Activated CD4-positive, alpha-beta T cell treated with anti-CD3 and anti-CD28 coated beads, Interleukin-2, amount 10 ng/mL, durations not matched to agents 7 days and 5 days (primary cell): Measurements from ENCODE around the gene GAMT. TPM values are rescaled to one million over a fixed set of nuclear protein-coding genes. Genes with fewer than 3 reads are reported as not detected.

ENCODE experiments used
- CTCF ChIA-PET: fragments of 350-600 bp; sonication (Branson Sonifier 250); formaldehyde crosslinking; loops from one replicate; lab custom pipeline; 2021; ENCODE audit warnings: antibody characterized with exemption; lab: Charles Lee
- POLR2A ChIA-PET: fragments of 350-600 bp; sonication (Branson Sonifier 250); formaldehyde crosslinking; loops from one replicate; lab custom pipeline; 2021; ENCODE audit warnings: antibody characterized with exemption; lab: Charles Lee
- DNase-seq: peaks from one replicate; pipeline ENCODE4 v3.0.0-alpha.2; 2020
- H3K27ac Mint-ChIP-seq: one replicate; pipeline ENCODE4 v1.8.0; 2021; ENCODE audit warnings: mild to moderate bottlenecking, moderate library complexity, mixed read lengths
- H3K27me3 Mint-ChIP-seq: one replicate; pipeline ENCODE4 v1.8.0; 2021; ENCODE audit warnings: mixed read lengths
- H3K36me3 Mint-ChIP-seq: one replicate; pipeline ENCODE4 v1.8.0; 2021; ENCODE audit warnings: low read depth, mixed read lengths
- H3K4me1 Mint-ChIP-seq: one replicate; pipeline ENCODE4 v1.8.0; 2021; ENCODE audit warnings: mixed read lengths
- H3K4me3 Mint-ChIP-seq: one replicate; pipeline ENCODE4 v1.8.0; 2021; ENCODE audit warnings: mild to moderate bottlenecking, moderate library complexity, mixed read lengths
- H3K9me3 Mint-ChIP-seq: one replicate; pipeline ENCODE4 v1.8.0; 2021; ENCODE audit warnings: mixed read lengths
- total RNA-seq, 2 experiments: library from RNA; stranded (reverse); gene quantifications; one replicate each; pipeline ENCODE4 v1.2.3, GENCODE V29; 2021

Gene GAMT
- total RNA-seq, 2 experiments from 2014 or later: 23.0 to 25.9 TPM

DNA sequence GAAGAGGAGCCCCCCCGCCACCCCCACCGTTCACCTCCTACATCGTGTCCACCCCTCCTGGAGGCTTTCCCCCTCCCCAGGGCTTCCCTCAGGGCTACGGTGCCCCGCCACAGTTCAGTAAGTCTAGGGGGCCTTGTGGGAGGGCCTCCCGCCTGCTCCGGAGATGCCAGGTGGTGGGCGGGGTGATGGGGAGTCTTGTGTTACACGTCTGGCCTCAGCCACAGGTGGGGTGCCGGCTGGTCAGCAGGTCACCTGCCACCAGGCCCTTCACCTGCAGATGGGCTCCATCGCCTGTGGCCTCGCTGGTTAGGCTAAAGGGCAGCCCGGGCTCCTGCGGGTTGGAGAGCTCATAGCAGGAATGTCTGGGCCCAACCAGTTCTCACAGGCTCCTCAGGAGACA is 28.9 kb upstream of the GAMT start:
- Mint-ChIP-seq H3K9me3 (no peaks in the 10 kb centered on the region), H3K4me3 (no peak overlapping the region), H3K4me1 (no peaks in the 10 kb centered on the region), H3K36me3 (peaks cover 22% of the 10 kb centered on the region), H3K27ac (no peak overlapping the region), H3K27me3 (no peaks in the 10 kb centered on the region)
- ChIA-PET POLR2A (no interaction called here), CTCF (no interaction called here)
- no peak for DNase-seq

DNA sequence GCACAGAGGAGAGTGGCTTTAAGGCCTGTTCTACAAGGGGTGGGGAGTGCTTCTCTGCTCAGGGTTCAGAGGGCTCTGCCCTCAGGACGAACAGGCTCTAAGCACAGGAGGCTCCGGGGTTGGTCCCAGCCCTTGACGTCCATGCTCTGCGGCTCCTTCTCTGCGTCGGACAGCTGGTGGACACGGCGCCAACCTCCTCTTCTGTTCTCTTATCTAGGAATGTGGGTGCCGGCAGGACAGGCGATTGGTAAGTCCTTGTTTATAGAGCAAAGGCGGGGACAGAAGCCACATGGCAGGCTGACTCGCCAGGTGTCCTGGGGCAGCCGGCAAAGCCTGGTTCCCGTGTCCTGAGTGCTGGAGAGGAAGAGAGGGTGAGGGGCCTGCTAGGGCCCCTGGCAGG is 28.4 kb upstream of the GAMT start:
- no peaks in the 10 kb centered on the region for H3K27me3 Mint-ChIP-seq
- POLR2A ChIA-PET: no interaction called here
- peaks cover 25% of the 10 kb centered on the region for H3K36me3 Mint-ChIP-seq
- H3K4me1 Mint-ChIP-seq: no peaks in the 10 kb centered on the region
- peak overlapping the region; percentile 57 for H3K27ac Mint-ChIP-seq
- no peak overlapping the region for H3K4me3 Mint-ChIP-seq
- CTCF ChIA-PET: no interaction called here
- H3K9me3 Mint-ChIP-seq: no peaks in the 10 kb centered on the region
- no peak for DNase-seq

GRCh38 chr19:1428738-1429391 is 27.5 kb upstream of the GAMT start:
- DNase-seq: no peak
- Mint-ChIP-seq H3K9me3 (no peaks in the 10 kb centered on the region), H3K4me1 (no peaks in the 10 kb centered on the region), H3K27ac (no peak overlapping the region), H3K36me3 (peaks cover 27% of the 10 kb centered on the region), H3K4me3 (no peak overlapping the region), H3K27me3 (no peaks in the 10 kb centered on the region)
- ChIA-PET CTCF (no interaction called here), POLR2A (no interaction called here)

- H3K4me1 Mint-ChIP-seq: no peaks in the 10 kb centered on the region
- CTCF ChIA-PET: interaction anchor here (0.9 to 1.6 kb wide), 2 partner anchors 10 to 18 kb away, joined by 3 to 6 read pairs; no protein-coding TSS in a partner anchor
- H3K27me3 Mint-ChIP-seq: no peaks in the 10 kb centered on the region
- H3K27ac Mint-ChIP-seq: no peak overlapping the region
- H3K9me3 Mint-ChIP-seq: no peaks in the 10 kb centered on the region
- DNase-seq: no peak
- no peak overlapping the region for H3K4me3 Mint-ChIP-seq
- POLR2A ChIA-PET: no interaction called here
- peaks cover 35% of the 10 kb centered on the region for H3K36me3 Mint-ChIP-seq
Observed at GRCh38 chr19:1427221-1427920, 26.0 kb upstream of the GAMT start.

DNA sequence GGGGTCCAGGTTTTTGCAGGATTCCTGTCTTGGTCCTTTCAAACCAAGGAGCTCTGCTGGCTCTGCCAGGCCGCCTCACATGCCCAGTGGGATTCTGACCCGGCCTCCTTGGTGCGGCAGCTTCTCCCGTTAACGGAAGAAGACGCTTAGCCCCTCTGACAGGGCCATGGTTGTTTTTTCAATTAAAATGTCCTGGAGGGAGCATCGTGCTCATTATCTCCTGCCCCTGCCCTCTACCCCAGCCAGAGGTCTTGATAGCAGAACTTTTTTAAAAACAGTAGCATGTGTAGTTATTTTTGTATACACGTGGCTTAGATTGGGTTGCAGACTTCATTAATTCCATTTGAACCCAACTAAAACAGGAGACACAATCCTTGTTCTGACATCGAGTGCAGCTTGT is 25.4 kb upstream of the GAMT start:
- no peak for DNase-seq
- Mint-ChIP-seq H3K4me3 (no peak overlapping the region), H3K27me3 (no peaks in the 10 kb centered on the region), H3K4me1 (no peaks in the 10 kb centered on the region), H3K27ac (no peak overlapping the region), H3K36me3 (peaks cover 33% of the 10 kb centered on the region), H3K9me3 (no peaks in the 10 kb centered on the region)
- ChIA-PET POLR2A (no interaction called here), CTCF (interaction anchor here (0.9 to 1.6 kb wide), 2 partner anchors 11 to 18 kb away, joined by 3 to 6 read pairs; no protein-coding TSS in a partner anchor)

- DNase-seq: no peak
- H3K4me1 Mint-ChIP-seq: no peaks in the 10 kb centered on the region
- H3K9me3 Mint-ChIP-seq: no peaks in the 10 kb centered on the region
- H3K36me3 Mint-ChIP-seq: peaks cover 34% of the 10 kb centered on the region
- POLR2A ChIA-PET: no interaction called here
- H3K4me3 Mint-ChIP-seq: no peak overlapping the region
- H3K27ac Mint-ChIP-seq: no peak overlapping the region
- CTCF ChIA-PET: interaction anchor here (1.6 kb wide), 1 partner anchor 19 kb away, joined by 6 read pairs; no protein-coding TSS in a partner anchor
- H3K27me3 Mint-ChIP-seq: no peaks in the 10 kb centered on the region
Observed at GRCh38 chr19:1425902-1426301, 24.6 kb upstream of the GAMT start.

DNA sequence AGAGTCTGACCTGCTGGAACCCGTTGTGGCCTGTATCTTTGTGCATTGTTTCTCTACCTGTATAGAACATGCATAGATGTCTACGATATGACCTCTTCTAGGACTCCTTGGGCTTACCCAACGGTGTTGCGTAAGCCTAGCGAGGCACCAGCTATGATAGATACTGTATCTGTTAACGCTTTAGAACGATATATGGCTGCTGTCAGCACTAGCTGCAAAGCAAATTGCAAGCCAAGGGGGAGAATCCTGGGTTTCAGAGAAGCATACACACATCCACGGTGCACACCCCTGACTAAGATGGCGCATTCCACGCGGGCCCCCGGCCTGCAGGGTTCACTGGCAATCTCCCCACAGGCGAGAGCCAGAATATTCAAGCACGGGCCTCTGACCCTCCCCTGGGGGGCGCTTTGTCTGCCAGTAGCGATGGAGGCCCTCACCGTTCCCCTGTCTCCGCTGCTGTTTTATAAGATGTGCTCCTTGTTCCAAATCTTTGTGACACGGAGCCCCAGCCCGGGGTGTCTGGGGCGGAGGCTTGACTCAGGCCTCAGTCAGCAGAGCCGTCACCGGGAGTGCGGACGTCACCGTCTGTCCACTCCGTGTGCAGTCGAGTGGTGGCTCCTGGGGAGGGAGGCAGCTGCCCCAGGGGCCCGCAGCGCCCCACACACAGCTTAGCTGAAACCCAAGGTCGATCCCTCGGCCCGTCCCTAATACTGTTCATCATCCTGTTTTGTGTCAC is 23.9 kb upstream of the GAMT start:
- H3K4me1 Mint-ChIP-seq: no peaks in the 10 kb centered on the region
- POLR2A ChIA-PET: no interaction called here
- H3K9me3 Mint-ChIP-seq: no peaks in the 10 kb centered on the region
- H3K4me3 Mint-ChIP-seq: no peak overlapping the region
- CTCF ChIA-PET: no interaction called here
- DNase-seq: no peak
- H3K27me3 Mint-ChIP-seq: no peaks in the 10 kb centered on the region
- no peak overlapping the region for H3K27ac Mint-ChIP-seq
- peaks cover 37% of the 10 kb centered on the region for H3K36me3 Mint-ChIP-seq

DNA sequence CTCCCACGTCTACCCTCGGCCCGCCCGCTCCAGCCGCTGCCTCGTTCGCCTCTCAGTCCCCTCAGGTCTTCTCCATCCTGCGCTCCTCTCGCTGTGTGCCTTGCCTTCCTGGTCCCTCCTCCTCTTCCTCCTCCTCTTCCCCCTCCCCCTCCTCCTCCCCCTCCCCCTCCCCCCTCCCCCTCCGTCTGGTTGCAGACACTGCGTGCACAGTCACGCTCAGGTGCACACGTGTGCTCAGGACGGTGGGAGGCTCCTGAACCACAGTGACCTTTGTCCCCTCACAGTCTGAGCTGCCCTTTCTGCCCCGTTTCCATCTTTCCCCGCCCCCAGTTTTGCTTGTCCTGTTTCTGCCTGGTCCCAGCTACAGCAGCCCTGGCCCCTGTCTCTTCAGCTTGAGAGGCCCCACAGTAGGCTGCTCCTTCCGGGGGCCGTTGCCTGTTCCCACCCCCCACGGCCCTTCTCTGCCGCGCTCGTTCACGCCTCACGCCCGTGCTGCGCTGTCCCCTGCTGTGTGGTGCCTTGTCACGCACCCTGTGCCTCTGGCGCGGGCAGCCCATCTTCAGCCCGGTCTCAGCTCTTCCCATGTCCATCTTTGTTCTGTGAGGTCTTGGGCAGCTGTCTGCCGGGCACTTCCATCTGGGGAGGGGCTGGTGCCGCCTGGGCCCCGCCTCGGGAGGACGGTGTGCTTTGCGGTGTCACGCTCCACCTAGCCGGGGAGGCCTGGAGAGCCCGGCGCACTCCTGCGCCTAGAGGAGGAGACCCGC is 23.0 kb upstream of the GAMT start:
- no peak for DNase-seq
- Mint-ChIP-seq H3K27ac (no peak overlapping the region), H3K27me3 (no peaks in the 10 kb centered on the region), H3K36me3 (peaks cover 40% of the 10 kb centered on the region), H3K4me3 (no peak overlapping the region), H3K9me3 (no peaks in the 10 kb centered on the region), H3K4me1 (no peaks in the 10 kb centered on the region)
- ChIA-PET POLR2A (no interaction called here), CTCF (no interaction called here)

- no peak for DNase-seq
- Mint-ChIP-seq H3K4me3 (no peak overlapping the region), H3K9me3 (no peaks in the 10 kb centered on the region), H3K27ac (no peak overlapping the region), H3K36me3 (peaks cover 44% of the 10 kb centered on the region), H3K4me1 (no peaks in the 10 kb centered on the region), H3K27me3 (no peaks in the 10 kb centered on the region)
- CTCF ChIA-PET: no interaction called here
- POLR2A ChIA-PET: no interaction called here
Observed at GRCh38 chr19:1423436-1424191, 22.3 kb upstream of the GAMT start.

DNA sequence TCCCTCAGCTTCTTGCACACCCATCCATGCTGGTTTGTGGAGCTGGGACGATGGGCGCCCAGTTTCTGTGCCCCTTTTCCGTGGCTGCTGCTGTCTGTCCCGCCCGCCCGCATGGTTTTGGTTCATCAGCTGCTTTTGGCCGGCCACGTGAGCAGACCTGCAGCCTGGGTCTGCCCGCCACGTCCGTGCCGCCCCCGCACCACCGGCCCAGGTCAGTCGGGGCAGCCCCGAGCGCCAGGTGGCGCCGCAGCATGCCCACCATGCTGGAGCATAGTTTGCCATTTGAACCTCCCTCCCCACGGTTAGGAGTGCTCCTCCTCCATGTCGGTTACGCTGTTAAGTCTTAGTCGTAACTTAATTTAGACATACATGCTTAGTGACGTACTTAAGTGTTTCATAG is 21.6 kb upstream of the GAMT start:
- Mint-ChIP-seq H3K36me3 (peaks cover 42% of the 10 kb centered on the region), H3K27ac (no peak overlapping the region), H3K27me3 (no peaks in the 10 kb centered on the region), H3K9me3 (no peaks in the 10 kb centered on the region), H3K4me1 (no peaks in the 10 kb centered on the region), H3K4me3 (no peak overlapping the region)
- CTCF ChIA-PET: no interaction called here
- POLR2A ChIA-PET: no interaction called here
- DNase-seq: no peak

- DNase-seq: no peak
- Mint-ChIP-seq H3K36me3 (peaks cover 45% of the 10 kb centered on the region), H3K9me3 (no peaks in the 10 kb centered on the region), H3K4me3 (no peak overlapping the region), H3K4me1 (no peaks in the 10 kb centered on the region), H3K27ac (no peak overlapping the region), H3K27me3 (no peaks in the 10 kb centered on the region)
- CTCF ChIA-PET: interaction anchor here (1.3 kb wide), 1 partner anchor 11 kb away, joined by 4 read pairs; no protein-coding TSS in a partner anchor
- POLR2A ChIA-PET: no interaction called here
Observed at GRCh38 chr19:1422360-1422759, 21.0 kb upstream of the GAMT start.

- POLR2A ChIA-PET: no interaction called here
- no peak overlapping the region for H3K27ac Mint-ChIP-seq
- CTCF ChIA-PET: interaction anchor here (1.3 kb wide), 1 partner anchor 11 kb away, joined by 4 read pairs; no protein-coding TSS in a partner anchor
- peaks cover 48% of the 10 kb centered on the region for H3K36me3 Mint-ChIP-seq
- no peak for DNase-seq
- no peaks in the 10 kb centered on the region for H3K27me3 Mint-ChIP-seq
- no peaks in the 10 kb centered on the region for H3K9me3 Mint-ChIP-seq
- H3K4me1 Mint-ChIP-seq: no peaks in the 10 kb centered on the region
- H3K4me3 Mint-ChIP-seq: no peak overlapping the region
Observed at GRCh38 chr19:1421958-1422305, 20.6 kb upstream of the GAMT start.
